ENCODE results near the gene TMEM178B.

DNA sequence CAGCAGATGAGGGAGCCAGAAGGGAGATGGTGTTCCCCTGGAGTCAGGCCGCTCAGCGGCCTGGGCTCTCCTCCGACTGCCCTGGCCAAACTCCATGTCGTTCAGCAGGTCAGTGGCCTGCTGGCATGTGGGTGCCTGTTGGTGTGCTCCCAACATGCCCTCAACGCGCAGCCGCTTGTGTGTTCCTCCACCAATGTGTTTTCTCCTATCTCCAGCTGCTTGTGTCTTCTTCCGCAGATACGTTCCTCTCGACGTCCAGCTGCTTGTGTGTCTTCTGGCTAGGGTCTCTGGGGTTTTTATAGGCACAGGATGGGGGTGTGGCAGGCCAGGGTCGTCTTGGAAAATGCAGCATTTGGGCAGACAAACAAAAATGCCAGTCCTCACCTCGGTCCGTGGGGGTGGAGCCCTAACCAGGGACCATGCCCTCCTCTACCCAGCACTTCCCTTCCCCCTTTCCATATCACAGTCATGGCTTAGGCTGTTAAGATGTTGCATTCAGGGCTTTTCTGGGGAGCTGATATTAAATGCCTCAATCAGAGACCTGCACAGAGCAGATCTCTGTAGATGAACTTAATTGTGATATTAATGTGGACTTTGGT is 111.6 kb downstream of the TMEM178B start:
- TF ChIP-seq TEAD4 (IDR thresholded peaks at IDR 0.05; ENCODE audit: low read length) (no peak), TEAD4 (CRISPR knock-in tag; IDR thresholded peaks at IDR 0.05; ENCODE audit: borderline replicate concordance) (no peak), HMGN3 (IDR thresholded peaks at IDR 0.05; ENCODE audit: borderline replicate concordance, extremely low read depth, insufficient read length, low read depth, low read length) (no peak), PBX2 (CRISPR knock-in tag; IDR thresholded peaks at IDR 0.05; ENCODE audit: low read depth) (no peak), PBX2 (tag; conservative IDR thresholded peaks at IDR 0.05; ENCODE audit: low read depth) (no peak), NR1H2 (CRISPR knock-in tag; IDR thresholded peaks at IDR 0.05) (no peak), ZNF121 (CRISPR knock-in tag; conservative IDR thresholded peaks at IDR 0.05) (no peak), FOS (IDR thresholded peaks at IDR 0.05; ENCODE audit: extremely low read depth, insufficient read length) (no peak)
- TF ChIP-seq, protein P1, sequence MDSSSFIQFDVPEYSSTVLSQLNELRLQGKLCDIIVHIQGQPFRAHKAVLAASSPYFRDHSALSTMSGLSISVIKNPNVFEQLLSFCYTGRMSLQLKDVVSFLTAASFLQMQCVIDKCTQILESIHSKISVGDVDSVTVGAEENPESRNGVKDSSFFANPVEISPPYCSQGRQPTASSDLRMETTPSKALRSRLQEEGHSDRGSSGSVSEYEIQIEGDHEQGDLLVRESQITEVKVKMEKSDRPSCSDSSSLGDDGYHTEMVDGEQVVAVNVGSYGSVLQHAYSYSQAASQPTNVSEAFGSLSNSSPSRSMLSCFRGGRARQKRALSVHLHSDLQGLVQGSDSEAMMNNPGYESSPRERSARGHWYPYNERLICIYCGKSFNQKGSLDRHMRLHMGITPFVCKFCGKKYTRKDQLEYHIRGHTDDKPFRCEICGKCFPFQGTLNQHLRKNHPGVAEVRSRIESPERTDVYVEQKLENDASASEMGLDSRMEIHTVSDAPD (CRISPR knock-in tag; IDR thresholded peaks at IDR 0.05): no peak
- TF ChIP-seq, protein P2, sequence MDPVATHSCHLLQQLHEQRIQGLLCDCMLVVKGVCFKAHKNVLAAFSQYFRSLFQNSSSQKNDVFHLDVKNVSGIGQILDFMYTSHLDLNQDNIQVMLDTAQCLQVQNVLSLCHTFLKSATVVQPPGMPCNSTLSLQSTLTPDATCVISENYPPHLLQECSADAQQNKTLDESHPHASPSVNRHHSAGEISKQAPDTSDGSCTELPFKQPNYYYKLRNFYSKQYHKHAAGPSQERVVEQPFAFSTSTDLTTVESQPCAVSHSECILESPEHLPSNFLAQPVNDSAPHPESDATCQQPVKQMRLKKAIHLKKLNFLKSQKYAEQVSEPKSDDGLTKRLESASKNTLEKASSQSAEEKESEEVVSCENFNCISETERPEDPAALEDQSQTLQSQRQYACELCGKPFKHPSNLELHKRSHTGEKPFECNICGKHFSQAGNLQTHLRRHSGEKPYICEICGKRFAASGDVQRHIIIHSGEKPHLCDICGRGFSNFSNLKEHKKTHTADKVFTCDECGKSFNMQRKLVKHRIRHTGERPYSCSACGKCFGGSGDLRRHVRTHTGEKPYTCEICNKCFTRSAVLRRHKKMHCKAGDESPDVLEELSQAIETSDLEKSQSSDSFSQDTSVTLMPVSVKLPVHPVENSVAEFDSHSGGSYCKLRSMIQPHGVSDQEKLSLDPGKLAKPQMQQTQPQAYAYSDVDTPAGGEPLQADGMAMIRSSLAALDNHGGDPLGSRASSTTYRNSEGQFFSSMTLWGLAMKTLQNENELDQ (CRISPR knock-in tag; IDR thresholded peaks at IDR 0.05; ENCODE audit: borderline replicate concordance): no peak
